ENCODE results near the gene RGS7. TPM values are rescaled to one million over a fixed set of nuclear protein-coding genes. Genes with fewer than 3 reads are reported as not detected.

Gene RGS7
- total RNA-seq, 6 experiments from 2014 or later, result not detected

DNA sequence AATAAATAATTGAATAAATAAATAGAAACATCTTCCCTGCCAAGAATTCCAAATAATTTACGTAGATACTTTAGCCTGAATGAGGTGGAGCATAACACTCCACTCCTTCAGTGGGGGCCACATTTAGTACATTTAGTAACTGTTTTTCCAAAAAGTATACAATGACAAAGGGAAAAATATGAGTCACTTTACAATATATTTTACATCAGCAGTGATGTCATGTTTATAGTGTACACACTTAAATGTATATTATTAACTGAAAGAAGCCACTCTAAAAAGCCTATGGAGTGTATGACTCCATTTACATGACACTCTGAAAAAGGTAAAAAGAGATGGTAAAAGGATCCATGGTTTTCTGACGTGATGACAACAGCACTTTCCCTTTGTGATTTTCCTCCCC, 400.6 kb downstream of the RGS7 start:
- no peak overlapping the region for H3K27ac ChIP-seq
- no peaks in the 10 kb centered on the region for H3K4me1 ChIP-seq
- H3K4me3 ChIP-seq, result no peak overlapping the region
- DNase-seq, result no peak
- no peaks in the 10 kb centered on the region for H3K36me3 ChIP-seq
- no peaks in the 10 kb centered on the region for H3K27me3 ChIP-seq
- 51% methylated on average over 2 of the region's 2 CpGs for WGBS (ENCODE audit: insufficient coverage, low coverage, low lambda C conversion rate, missing lambda C conversion rate)
- TF ChIP-seq, protein P1, sequence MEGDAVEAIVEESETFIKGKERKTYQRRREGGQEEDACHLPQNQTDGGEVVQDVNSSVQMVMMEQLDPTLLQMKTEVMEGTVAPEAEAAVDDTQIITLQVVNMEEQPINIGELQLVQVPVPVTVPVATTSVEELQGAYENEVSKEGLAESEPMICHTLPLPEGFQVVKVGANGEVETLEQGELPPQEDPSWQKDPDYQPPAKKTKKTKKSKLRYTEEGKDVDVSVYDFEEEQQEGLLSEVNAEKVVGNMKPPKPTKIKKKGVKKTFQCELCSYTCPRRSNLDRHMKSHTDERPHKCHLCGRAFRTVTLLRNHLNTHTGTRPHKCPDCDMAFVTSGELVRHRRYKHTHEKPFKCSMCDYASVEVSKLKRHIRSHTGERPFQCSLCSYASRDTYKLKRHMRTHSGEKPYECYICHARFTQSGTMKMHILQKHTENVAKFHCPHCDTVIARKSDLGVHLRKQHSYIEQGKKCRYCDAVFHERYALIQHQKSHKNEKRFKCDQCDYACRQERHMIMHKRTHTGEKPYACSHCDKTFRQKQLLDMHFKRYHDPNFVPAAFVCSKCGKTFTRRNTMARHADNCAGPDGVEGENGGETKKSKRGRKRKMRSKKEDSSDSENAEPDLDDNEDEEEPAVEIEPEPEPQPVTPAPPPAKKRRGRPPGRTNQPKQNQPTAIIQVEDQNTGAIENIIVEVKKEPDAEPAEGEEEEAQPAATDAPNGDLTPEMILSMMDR (IDR thresholded peaks at IDR 0.05), result no peak
- TF ChIP-seq POLR2A (IDR thresholded peaks at IDR 0.05), result no peak
- no peak for ATAC-seq
- no peaks in the 10 kb centered on the region for H3K9me3 ChIP-seq
- intact Hi-C loops (cut with DNase I), result no loop called here

DNA sequence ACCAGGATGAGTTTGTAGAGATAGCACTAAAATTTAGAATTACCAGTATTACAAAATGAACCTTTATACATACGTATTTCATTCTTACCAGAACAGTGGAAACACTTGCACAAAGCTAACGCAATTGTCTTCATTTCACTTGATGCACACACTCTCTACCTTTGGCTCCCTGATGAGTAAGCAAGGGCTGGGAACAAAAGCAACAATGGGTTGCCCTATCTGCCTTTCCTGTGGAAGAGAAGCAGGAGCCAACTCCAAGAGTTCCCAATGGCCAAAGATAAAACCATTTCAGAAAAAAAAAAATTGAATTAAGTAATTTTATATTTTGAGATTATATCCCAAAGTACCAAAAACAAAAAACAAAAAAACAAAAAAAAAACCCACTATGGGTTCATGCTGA, 401.0 kb downstream of the RGS7 start:
- Histone ChIP-seq H3K27ac (no peak overlapping the region), H3K4me1 (no peaks in the 10 kb centered on the region), H3K36me3 (no peaks in the 10 kb centered on the region), H3K9me3 (no peaks in the 10 kb centered on the region), H3K27me3 (no peaks in the 10 kb centered on the region), H3K4me3 (no peak overlapping the region)
- DNase-seq (no peak), ATAC-seq (no peak)
- 43% methylated on average over 2 of the region's 2 CpGs for WGBS (ENCODE audit: insufficient coverage, low coverage, low lambda C conversion rate, missing lambda C conversion rate)
- TF ChIP-seq POLR2A (IDR thresholded peaks at IDR 0.05), result no peak
- TF ChIP-seq, protein P1 (IDR thresholded peaks at IDR 0.05), result no peak
- intact Hi-C loops (cut with DNase I), result no loop called here

DNA sequence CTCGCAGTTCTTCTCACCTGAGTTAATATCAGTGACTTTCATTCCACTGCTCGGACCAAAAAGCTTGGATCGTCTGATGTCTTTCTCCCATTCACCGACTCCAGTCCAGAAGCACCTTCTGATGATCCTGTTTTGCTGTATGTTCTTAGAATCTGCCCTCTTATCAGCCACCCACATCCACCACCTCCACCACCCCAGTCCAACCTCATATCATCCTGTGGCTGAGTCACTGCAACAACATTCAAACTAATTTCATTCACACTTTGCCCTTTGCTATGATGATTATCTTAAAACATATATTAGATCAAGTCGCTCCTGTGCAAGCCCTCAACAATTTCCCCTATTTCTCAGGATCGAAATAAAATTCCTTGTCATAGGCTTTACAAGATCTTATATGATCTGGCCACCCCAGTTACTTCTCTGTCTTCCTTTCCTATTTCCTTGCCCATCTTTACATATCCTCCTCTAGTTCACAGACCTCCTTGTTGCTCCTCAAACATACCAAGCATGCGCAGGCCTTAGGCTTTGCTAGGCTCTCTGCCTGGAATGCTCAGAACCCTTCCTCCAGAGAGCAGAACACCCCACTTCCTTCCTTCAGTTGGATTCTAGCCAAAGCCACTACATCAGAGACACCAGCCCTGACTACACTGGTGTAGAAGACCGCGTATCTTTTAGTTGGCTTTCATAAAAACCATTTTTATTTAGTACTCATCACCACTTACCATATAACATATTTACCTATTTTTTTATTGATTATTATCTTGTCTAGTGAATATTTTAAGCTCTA, 409.4 kb downstream of the RGS7 start:
- WGBS (ENCODE audit: insufficient coverage, low coverage, low lambda C conversion rate, missing lambda C conversion rate), result 68% methylated on average over 9 of the region's 9 CpGs
- no peak for DNase-seq
- no peak for TF ChIP-seq POLR2A (IDR thresholded peaks at IDR 0.05)
- TF ChIP-seq, protein P1 (IDR thresholded peaks at IDR 0.05), result no peak
- Histone ChIP-seq H3K27ac (no peak overlapping the region), H3K36me3 (no peaks in the 10 kb centered on the region), H3K9me3 (no peaks in the 10 kb centered on the region), H3K4me1 (no peaks in the 10 kb centered on the region), H3K4me3 (no peak overlapping the region), H3K27me3 (no peaks in the 10 kb centered on the region)
- intact Hi-C loops (cut with DNase I), result no loop called here
- ATAC-seq, result no peak

DNA sequence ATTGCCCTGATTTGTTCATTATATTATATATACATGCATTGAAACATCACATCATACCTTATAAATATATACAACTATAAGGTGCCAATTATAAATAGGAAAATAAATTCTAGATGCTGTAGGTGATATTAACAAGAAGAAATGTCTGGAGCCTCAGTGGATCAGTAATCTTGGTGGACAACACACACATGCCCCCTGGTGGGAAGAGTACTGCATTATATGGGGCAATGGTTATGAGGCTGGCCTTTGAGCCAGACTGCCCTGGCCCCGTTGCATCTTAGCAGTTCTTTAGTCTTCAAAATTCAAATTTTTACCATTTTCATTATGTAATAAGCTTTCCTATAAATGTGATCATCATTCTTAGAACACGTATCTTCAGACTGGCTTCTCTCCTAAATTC, 410.1 kb downstream of the RGS7 start:
- H3K27me3 ChIP-seq, result no peaks in the 10 kb centered on the region
- intact Hi-C loops (cut with DNase I), result no loop called here
- WGBS (ENCODE audit: insufficient coverage, low coverage, low lambda C conversion rate, missing lambda C conversion rate), result 33% methylated on average over 2 of the region's 2 CpGs
- H3K4me1 ChIP-seq, result no peaks in the 10 kb centered on the region
- H3K9me3 ChIP-seq, result no peaks in the 10 kb centered on the region
- no peak overlapping the region for H3K27ac ChIP-seq
- no peak overlapping the region for H3K4me3 ChIP-seq
- no peaks in the 10 kb centered on the region for H3K36me3 ChIP-seq
- ATAC-seq (peak; percentile 85 to 95 (median 92)), DNase-seq (peak in 2 of 3 donors; percentile 30 to 60)
- TF ChIP-seq POLR2A (IDR thresholded peaks at IDR 0.05), result no peak
- TF ChIP-seq, protein P1 (IDR thresholded peaks at IDR 0.05), result peak; percentile 63 to 78 (median 68)

All from right lobe of liver (tissue), 6 donors.